ENCODE data around the gene DNAAF9. TPM values are rescaled to one million over a fixed set of nuclear protein-coding genes. Genes with fewer than 3 reads are reported as not detected.

Gene DNAAF9
- total RNA-seq (2022; extraction: Qiagen RNA extraction), result 5.7 to 7.1 TPM (median 6.6 TPM) in 5 replicates

DNA sequence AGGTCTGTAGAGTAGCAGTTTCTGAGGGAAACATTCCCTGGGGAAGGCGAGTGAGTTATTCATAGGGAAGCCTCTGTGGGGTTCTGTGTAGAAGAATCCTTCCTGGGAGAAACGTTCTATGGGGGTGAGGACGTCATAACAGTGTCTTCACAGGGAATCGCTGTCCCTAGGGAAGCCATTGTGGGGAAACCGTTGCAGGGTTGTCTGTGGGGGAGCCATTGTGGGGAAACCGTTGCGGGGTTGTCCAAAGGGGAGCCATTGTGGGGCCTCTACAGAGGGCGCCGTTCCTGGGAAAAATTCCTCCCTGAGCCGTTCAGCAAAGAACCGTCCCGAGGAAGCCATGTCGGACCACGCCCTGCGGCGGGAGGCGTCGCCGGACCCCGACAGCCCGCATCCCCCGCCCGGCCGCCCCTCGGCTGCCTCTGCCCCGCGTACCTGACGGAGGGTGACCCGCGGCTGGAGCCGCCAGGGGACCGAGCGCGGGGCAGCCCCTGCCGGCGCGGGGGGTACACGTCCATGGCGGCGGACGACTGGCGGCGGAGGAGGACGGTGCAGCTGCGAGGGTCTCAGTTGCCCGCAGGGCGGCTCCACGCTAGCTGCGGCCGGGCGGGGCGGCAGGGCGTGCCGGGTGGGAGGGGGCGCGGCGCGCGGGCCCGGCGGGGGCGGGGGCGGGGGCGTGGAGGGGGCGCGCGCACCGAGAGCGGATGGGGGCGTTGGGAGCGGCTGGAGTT lies at the start of gene DNAAF9:
Gene DNAAF9, minus strand, starts transcription at position 630 of the 731 bp plus-strand sequence. Its CDS starts 112 bp downstream, at position 518.

Other genes with a start within 250 kb of the DNAAF9 start
- 46.8 to 52.8 TPM (median 47.9 TPM) in 5 replicates for gene FASTKD5, start 247.8 kb downstream of the DNAAF9 start, total RNA-seq (2022; extraction: Qiagen RNA extraction)
- 4.9 to 6.0 TPM (median 5.8 TPM) in 5 replicates for gene UBOX5, start 247.8 kb downstream of the DNAAF9 start, total RNA-seq (2022; extraction: Qiagen RNA extraction)
- 4.4 to 5.9 TPM (median 5.6 TPM) in 5 replicates for gene LZTS3, start 234.1 kb downstream of the DNAAF9 start, total RNA-seq (2022; extraction: Qiagen RNA extraction)
- 78.2 to 103 TPM (median 99.3 TPM) in 5 replicates for gene DDRGK1, start 203.0 kb downstream of the DNAAF9 start, total RNA-seq (2022; extraction: Qiagen RNA extraction)
- 131 to 148 TPM (median 134 TPM) in 5 replicates for gene ITPA, start 198.2 kb downstream of the DNAAF9 start, total RNA-seq (2022; extraction: Qiagen RNA extraction)
- gene SLC4A11, start 168.5 kb downstream of the DNAAF9 start, total RNA-seq (2022; extraction: Qiagen RNA extraction), result 10.2 to 13.8 TPM (median 13.0 TPM) in 5 replicates
- gene ATRN, start 63.3 kb upstream of the DNAAF9 start, total RNA-seq (2022; extraction: Qiagen RNA extraction), result 20.0 to 25.5 TPM (median 24.2 TPM) in 5 replicates